NCI-H2171 treated with DMSO at 0.1 percent for 48 hours (cell line): ENCODE results near the gene PTH.

ENCODE experiments used
- DNase-seq: peaks from one replicate; lab custom pipeline; 2025; lab: John Stamatoyannopoulos, UW

The PTH gene

GRCh38 chr11:13448876-13449275, 46.9 kb downstream of the PTH start:
- DNase-seq, result no peak

- no peak for DNase-seq
These were observed 49.4 kb downstream of the PTH start for GRCh38 chr11:13446444-13446843.

GRCh38 chr11:13445588-13445987, 50.2 kb downstream of the PTH start:
- no peak for DNase-seq
